Nephron progenitor cell (in vitro differentiated cells): ENCODE results near the gene YBX2.
A peak's percentile ranks its signal among the peaks of the same experiment; 100 is the strongest.

Source experiments
- DNase-seq: peaks from one replicate; pipeline ENCODE4 v3.0.0; 2021
- H3K27ac Mint-ChIP-seq: 2 replicates; pipeline ENCODE4 v1.8.0; 2021; ENCODE audit warnings: mild to moderate bottlenecking, moderate library complexity, mixed read lengths
- H3K27me3 Mint-ChIP-seq: 2 replicates; pipeline ENCODE4 v1.8.0; 2021; ENCODE audit warnings: mild to moderate bottlenecking, low read depth, mixed read lengths; ENCODE audit not compliant: poor library complexity
- H3K36me3 Mint-ChIP-seq: 2 replicates; pipeline ENCODE4 v1.8.0; 2021; ENCODE audit warnings: low read depth, mixed read lengths
- H3K4me1 Mint-ChIP-seq: 2 replicates; pipeline ENCODE4 v1.8.0; 2021; ENCODE audit warnings: mixed read lengths
- H3K4me3 Mint-ChIP-seq: 2 replicates; pipeline ENCODE4 v1.8.0; 2021; ENCODE audit warnings: mild to moderate bottlenecking, moderate library complexity, mixed read lengths
- H3K9me3 Mint-ChIP-seq: 2 replicates; pipeline ENCODE4 v1.8.0; 2021; ENCODE audit warnings: mild to moderate bottlenecking, moderate library complexity, mixed read lengths
- TF ChIP-seq, protein P1 (sequence below): fragments of 200-600 bp; sonication (generic); IDR thresholded peaks from 2 replicates; pipeline ENCODE4 v1.5.0; 2021; ENCODE audit warnings: antibody characterized with exemption

YBX2 gene

GRCh38 chr17:7260151-7260550 is 34.3 kb downstream of the YBX2 start:
- peak overlapping the region; percentile 52 for H3K4me3 Mint-ChIP-seq
- DNase-seq, result no peak
- no peak overlapping the region for H3K27ac Mint-ChIP-seq
- no peaks in the 10 kb centered on the region for H3K9me3 Mint-ChIP-seq
- peaks cover 61% of the 10 kb centered on the region for H3K27me3 Mint-ChIP-seq
- peaks cover 22% of the 10 kb centered on the region for H3K4me1 Mint-ChIP-seq
- TF ChIP-seq, protein P1, sequence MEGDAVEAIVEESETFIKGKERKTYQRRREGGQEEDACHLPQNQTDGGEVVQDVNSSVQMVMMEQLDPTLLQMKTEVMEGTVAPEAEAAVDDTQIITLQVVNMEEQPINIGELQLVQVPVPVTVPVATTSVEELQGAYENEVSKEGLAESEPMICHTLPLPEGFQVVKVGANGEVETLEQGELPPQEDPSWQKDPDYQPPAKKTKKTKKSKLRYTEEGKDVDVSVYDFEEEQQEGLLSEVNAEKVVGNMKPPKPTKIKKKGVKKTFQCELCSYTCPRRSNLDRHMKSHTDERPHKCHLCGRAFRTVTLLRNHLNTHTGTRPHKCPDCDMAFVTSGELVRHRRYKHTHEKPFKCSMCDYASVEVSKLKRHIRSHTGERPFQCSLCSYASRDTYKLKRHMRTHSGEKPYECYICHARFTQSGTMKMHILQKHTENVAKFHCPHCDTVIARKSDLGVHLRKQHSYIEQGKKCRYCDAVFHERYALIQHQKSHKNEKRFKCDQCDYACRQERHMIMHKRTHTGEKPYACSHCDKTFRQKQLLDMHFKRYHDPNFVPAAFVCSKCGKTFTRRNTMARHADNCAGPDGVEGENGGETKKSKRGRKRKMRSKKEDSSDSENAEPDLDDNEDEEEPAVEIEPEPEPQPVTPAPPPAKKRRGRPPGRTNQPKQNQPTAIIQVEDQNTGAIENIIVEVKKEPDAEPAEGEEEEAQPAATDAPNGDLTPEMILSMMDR, result no peak
- H3K36me3 Mint-ChIP-seq, result peaks cover 35% of the 10 kb centered on the region

DNA sequence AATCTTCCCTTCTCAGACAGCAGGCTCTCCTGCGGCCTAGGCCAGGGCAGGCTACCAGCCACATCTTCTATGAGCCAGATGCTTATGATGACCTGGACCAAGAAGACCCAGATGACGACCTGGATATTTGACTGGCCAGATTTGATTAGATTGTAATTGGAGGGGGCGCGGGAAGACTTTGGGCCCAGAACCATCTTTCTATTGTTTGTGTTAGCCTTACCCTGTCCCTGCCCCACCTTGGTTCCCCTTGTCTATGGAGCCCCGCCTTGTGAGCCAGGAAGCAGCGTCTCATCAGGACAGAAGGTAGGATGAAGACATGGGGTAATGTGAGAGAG is 34.9 kb downstream of the YBX2 start:
- H3K36me3 Mint-ChIP-seq, result peaks cover 41% of the 10 kb centered on the region
- H3K4me3 Mint-ChIP-seq, result no peak overlapping the region
- DNase-seq, result no peak
- H3K27ac Mint-ChIP-seq, result no peak overlapping the region
- peaks cover 26% of the 10 kb centered on the region for H3K4me1 Mint-ChIP-seq
- TF ChIP-seq, protein P1, result no peak
- no peaks in the 10 kb centered on the region for H3K9me3 Mint-ChIP-seq
- H3K27me3 Mint-ChIP-seq, result peaks cover 58% of the 10 kb centered on the region

DNA sequence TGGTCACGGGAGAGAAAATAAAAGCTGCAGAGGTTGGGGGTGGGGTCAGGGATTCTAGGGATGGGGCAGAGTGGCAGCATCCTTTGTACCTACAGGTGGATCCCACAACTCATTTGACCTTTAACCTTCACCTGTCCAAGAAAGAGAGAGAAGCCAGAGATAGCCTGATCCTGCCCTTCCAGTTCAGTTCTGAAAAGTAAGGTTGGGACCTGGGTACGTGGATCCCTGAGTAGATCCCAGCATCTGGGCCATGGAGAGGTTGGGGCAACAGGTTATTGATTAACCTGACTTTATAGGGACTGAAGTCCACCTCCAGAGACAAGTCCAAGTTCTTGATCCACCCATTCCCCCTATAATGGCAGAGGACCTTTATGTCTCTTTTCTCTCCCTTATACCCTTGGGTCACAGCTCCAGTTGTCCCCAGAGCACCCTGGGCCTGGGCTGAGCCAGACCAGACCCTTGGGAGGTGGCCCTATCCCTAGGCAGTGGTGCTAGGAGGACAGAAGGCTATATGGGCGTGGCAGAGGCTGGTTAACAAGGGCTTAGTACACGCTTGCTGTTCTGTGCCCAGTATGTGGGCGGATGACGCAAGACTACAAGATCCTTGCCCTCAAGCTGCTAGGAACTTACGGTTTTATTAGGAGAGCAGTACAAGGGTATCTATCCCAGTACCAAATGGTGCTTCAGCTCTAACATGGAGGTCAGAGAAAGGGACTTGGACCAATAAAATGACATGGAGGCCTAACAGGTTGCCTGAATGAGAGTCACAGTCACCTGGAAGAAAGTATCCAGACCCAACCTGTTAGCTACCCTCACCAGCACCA is 35.5 kb downstream of the YBX2 start:
- peaks cover 53% of the 10 kb centered on the region for H3K27me3 Mint-ChIP-seq
- no peak overlapping the region for H3K4me3 Mint-ChIP-seq
- H3K9me3 Mint-ChIP-seq, result no peaks in the 10 kb centered on the region
- H3K27ac Mint-ChIP-seq, result no peak overlapping the region
- H3K4me1 Mint-ChIP-seq, result peaks cover 26% of the 10 kb centered on the region
- TF ChIP-seq, protein P1, result no peak
- no peak for DNase-seq
- H3K36me3 Mint-ChIP-seq, result peaks cover 42% of the 10 kb centered on the region

- no peak for DNase-seq
- Mint-ChIP-seq H3K4me3 (no peak overlapping the region), H3K4me1 (peaks cover 25% of the 10 kb centered on the region), H3K9me3 (no peaks in the 10 kb centered on the region), H3K36me3 (peaks cover 51% of the 10 kb centered on the region), H3K27me3 (peaks cover 33% of the 10 kb centered on the region), H3K27ac (no peak overlapping the region)
- TF ChIP-seq, protein P1, result no peak
Measured at GRCh38 chr17:7256766-7257456, 37.5 kb downstream of the YBX2 start.

DNA sequence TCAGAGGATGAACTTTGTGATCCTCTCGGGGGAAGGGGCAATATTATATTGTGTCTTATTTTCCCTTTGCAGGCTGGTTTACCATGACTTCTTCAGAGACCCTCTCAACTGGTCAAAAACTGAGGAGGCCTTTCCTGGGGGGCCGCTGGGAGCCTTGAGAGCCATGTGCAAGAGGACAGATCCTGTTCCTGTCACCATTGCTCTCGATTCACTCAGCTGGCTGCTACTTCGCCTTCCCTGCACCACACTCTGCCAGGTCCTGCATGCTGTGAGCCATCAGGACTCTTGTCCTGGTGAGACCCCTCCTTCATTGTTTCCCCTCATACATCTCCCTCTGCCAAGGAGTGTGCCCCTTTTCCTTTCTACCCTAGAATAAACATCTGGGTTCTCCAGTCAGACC is 39.9 kb downstream of the YBX2 start:
- H3K4me3 Mint-ChIP-seq, result peak overlapping the region; percentile 69
- DNase-seq, result no peak
- H3K27ac Mint-ChIP-seq, result no peak overlapping the region
- TF ChIP-seq, protein P1, result no peak
- peaks cover 39% of the 10 kb centered on the region for H3K4me1 Mint-ChIP-seq
- peaks cover 45% of the 10 kb centered on the region for H3K36me3 Mint-ChIP-seq
- H3K27me3 Mint-ChIP-seq, result peaks cover 10% of the 10 kb centered on the region
- H3K9me3 Mint-ChIP-seq, result no peaks in the 10 kb centered on the region
